GM15510 (cell line): ENCODE results near the gene LYRM4.

ENCODE experiments used
- POLR2A ChIP-seq: IDR thresholded peaks from 3 replicates; pipeline ENCODE4 v1.6.1; 2011; ENCODE audit warnings: borderline replicate concordance; ENCODE audit not compliant: insufficient read length; ENCODE audit errors: extremely low read depth

LYRM4 gene

GRCh38 chr6:5108536-5109150 lies 152.1 kb downstream of the LYRM4 start:
- no peak for TF ChIP-seq POLR2A

DNA sequence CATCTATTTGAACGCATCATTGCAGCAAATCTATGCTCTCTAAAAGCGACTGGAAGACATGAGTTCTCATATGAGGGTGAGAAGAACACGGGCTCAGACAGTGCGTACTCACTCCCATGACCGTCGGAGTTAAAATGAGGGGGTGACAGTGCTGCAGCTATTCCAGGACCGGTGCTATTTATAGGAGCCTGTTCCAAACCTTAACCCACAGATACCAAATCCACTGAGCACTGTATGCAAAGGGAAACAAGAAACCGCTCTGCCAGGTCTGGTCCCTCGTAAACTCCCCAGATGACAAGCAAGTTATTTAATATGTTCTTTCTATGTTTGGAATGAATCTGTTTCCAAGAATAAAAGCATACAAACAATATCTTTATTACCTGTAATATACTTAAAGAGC lies 152.7 kb downstream of the LYRM4 start:
- TF ChIP-seq POLR2A: no peak

- TF ChIP-seq POLR2A: no peak
Measured at GRCh38 chr6:5107341-5107740, 153.4 kb downstream of the LYRM4 start.

GRCh38 chr6:5105146-5105545 lies 155.6 kb downstream of the LYRM4 start:
- no peak for TF ChIP-seq POLR2A

DNA sequence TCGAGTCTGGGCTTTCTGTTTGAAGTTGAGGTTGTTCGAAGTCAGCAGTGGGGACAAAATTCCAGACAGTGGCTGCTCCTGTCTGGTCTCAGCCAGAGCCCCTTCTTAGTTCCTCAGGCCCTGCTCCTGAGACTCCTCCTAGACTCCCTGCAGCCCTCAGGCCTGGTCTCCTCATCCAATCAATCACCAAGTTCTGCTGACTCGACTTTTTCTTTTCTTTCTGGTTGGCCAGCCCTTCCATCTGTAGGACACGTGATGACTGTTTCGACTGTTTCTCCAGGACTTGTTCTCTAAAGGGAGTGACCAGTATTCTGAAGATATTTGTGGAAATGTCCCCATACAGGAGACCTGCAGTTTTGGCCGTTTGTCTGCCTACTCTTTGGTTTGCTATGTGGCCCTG lies 156.1 kb downstream of the LYRM4 start:
- no peak for TF ChIP-seq POLR2A

DNA sequence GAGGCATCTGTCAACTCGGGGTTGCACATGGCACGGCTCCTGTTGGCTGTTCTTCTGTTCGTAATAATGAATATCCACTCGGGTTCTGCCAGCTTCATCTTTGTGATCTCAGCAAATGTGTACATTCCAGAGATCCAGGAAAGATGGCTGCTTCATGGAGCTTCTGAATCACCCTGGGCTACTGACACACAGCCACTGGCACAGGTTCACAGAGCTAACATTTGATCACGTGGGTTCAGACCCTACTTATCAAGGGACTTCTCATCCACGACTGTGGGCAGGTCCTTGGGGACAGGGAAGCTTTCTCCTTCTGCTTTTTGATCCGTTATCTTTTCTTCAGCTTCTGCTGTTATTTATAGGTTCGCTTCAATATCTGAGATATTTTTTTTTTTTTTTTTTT lies 157.5 kb downstream of the LYRM4 start:
- TF ChIP-seq POLR2A: no peak

GRCh38 chr6:5102267-5102970 lies 158.3 kb downstream of the LYRM4 start:
- no peak for TF ChIP-seq POLR2A

DNA sequence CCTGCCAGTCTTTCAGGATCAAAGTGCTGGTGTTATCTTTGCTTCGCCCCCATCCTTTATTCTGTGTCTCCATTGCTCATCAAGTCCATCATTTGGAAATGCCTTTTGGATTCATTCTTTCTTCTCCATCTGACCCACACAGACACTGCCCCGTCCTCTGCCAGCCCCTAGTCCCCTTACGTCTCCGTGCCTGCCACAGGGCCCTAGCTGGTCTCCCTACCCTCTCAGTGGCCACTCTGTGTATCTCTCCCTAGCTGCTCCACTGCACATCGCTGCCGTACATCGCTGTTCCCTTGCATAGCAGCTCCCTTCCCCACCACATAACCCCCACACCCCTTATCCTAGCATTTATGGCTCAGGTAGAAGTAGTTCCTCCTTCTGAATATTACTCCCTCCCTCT lies 159.9 kb downstream of the LYRM4 start:
- TF ChIP-seq POLR2A: no peak

DNA sequence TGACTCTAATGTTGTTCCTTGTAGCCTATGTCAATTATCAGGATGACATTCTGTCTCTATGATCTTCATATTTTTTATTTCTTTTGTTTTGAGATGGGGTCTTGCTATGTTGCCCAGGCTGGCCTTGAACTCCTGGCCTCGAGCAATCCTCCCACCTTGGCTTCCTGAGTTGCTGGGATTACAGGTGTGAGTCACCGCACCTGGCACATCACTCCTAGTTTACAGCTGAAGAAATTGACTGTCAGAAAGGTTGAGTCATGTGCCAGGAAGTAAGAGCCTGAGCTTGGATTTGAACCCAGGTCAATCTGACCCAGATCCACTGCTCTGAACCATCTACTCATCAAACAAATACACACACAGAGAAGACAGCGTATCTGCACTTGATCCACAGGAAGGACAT lies 161.2 kb downstream of the LYRM4 start:
- no peak for TF ChIP-seq POLR2A

DNA sequence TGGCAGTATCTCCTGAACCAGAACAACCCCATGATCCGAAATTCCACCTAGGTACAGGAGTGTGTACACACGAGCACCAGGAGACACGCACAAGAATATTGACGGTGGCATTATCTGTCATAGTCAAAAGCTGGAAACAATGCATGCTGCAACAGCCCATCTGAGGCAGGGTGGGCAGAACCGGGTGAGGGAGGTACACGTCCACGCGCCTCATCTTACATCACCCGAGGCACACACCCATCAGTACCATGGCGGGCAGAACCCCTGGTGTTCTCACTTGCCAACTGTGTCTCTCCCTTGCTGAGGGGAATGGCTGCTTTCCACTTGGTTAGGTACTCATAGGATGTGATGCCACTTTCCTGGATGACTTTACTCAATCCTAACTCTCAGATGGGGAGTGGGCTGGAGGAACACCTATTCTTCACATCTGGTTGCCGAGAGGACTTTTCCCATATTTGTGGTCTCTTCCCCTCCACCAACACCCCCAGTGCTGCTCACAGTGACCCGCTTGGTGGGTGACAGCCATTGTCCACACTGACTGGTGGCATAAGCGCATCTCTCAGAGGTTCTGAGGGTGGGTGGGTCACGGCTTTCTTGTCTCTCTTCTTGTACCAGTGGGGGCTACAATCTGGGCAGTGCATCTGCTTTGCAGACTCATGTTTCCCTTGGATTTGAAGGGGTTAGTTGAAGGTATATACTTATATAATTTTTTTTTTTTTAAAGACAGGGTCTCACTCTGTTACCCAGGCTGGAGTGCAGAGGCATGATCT lies 162.1 kb downstream of the LYRM4 start:
- TF ChIP-seq POLR2A: no peak

DNA sequence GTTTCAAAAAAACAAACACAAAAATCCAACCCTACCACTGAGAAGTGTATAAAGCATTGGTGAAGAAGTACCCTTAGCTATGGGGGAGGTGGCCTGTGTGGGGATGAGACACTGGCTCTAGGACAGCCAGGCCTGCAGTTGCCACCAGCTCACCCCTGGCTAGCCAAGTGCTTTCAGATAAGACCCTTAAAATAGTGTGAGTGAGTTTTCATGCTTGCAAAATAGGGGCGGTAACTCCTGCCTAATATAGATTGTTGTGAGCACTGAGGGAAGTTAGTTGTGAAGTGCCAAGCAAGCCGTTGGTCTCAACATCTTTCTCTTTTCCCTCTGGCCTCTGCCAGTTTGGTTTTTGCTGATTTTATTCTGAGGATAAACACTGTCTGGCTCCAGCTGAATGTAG lies 164.3 kb downstream of the LYRM4 start:
- TF ChIP-seq POLR2A: no peak

DNA sequence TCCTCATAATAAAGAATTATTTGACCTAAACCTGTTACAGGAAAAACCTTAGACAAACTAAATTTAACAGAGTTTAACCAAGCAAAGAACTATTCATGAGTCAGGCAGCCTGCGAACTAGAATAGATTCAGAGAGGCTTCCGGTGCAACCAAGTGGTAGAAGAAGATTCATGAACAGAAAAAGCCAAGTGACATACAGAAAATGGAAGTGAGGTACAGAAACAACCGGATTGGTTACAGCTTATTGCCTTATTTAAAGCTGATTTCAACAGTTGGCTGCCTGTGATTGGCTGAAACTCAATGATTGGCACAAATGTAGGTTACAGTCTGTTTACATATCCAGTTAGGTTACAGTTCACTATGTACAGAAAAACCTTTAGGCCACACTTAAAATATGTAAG lies 165.5 kb downstream of the LYRM4 start:
- TF ChIP-seq POLR2A: no peak

DNA sequence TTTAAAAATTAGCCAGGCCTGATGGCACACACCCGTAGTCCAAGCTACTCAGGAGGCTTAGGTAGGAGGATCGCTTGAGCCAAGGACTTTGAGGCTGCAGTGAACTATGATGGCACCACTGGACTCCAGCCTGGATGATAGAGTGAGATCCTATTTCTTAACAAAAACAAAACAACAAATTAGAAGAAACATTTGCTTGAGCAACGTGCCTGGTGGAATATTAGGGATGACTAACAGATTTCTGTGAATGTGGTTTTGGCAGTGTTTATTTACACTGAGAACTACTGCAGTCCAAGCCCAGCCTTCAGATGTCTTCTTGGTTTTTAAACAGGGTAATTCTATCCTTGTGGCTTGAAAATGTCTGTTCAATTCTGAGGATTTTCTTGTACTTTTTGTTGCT lies 166.4 kb downstream of the LYRM4 start:
- no peak for TF ChIP-seq POLR2A

DNA sequence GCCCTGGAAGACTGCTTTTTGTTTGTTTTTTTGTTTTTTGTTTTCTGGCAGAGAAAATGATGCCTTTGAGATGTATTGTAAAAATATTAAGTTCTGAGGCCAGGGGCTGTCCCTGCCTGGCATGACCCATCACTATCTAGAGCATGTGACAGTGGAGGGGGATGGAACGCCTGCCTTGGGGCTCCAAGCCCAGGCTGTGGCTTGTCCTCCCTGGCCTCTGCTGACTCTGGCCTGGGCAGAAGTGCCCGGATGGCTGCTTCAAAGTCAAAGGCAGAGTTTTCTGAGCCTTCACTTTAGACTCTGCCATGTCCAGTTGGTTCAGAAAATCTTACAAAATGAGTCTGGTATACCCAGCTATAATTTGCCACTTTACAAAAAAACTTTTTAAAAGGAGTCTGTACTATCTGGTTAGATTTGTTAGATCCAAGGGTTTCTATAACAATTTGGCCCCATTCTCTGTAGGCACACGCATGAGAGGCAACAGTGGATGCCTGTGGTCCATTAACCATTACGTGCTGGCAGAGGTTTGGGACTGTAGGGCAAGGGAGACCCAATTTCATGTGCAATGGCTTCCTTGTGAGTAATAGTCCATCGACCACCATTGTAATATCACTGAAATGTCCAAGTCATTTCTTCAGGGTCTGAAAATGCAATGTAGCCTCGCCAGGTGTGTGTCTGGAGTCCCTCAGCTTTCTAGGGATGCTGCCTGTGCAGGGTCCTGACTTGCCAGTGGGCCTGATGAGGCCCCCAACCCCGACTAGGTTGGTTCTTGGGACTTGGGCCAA lies 167.3 kb downstream of the LYRM4 start:
- no peak for TF ChIP-seq POLR2A

DNA sequence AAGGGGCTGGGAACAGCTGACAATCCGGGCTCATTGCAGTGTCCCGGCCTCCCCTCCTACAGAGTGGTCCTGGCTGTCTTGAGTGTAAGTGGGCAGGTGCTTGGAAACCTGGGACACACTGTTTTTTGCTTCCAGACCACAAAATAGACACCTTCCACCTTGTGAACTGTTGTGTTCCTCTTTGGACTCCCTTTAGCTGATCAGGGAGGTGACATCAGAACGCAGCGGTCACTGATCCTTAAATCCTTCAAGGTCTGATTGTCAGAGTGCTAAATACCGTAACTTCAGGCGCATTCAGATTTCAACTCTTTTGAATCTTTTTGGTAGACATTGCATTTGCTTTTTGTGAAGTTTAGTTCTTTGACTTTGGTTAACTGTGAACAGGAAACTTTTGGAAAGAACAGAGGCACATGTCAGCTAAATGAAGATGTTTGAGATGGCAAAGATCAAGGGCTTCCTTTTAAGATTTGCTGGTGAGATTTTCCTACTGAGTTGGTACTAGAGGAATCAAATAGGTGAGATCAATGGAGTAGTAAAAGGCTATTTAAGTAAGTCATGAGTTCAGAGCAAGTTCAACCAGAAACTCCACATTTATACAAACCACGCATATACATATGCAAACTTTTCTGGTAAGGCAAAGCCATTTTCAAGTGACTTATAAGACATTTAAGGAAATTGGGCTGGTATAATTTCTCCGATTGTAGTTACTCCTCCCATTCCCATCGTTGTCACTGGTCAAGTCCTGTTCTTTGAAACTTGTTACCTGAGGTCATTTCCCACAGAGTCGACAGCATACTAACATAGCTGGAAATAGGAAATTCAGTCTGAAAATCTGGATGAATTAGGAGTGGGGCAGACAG lies 169.3 kb downstream of the LYRM4 start:
- no peak for TF ChIP-seq POLR2A

GRCh38 chr6:5090603-5091002 lies 170.1 kb downstream of the LYRM4 start:
- no peak for TF ChIP-seq POLR2A
